Body of pancreas (tissue), 4 donors: ENCODE measurements around the gene PDE6B.

Experiments
- POLR2A ChIP-seq, 3 donors: fragments of 450-650 bp; IDR thresholded peaks; one replicate each; pipeline ENCODE4 v1.6.1; 2016; ENCODE audit warnings: antibody characterized with exemption in 3 of 3, mild to moderate bottlenecking in 2 of 3
- TF ChIP-seq, protein P1 (sequence below), 7 experiments: fragments of 450-650 bp in 4 of 7; fragments of 200-600 bp in 3 of 7; sonication (generic) in 3 of 7; IDR thresholded peaks; one replicate each; pipeline ENCODE4 v1.5.1; 2016 to 2019; ENCODE audit warnings: antibody characterized with exemption in 7 of 7

DNA sequence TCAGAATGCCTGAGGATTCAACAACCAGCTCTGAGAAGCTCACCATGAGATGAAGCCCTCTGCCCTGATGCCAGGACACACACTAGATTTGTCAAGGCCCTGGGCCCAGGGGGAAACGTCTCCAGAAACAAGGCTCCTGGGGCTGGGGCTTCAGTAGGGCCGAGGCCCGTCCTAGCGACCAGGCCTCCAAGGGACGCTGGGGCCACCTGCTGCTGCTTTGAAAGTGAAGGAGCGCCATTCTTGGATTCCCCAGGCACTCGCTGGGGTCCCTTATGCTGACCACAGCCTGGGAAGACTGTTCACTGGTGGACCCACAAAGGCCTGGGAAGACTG is 23.9 kb downstream of the PDE6B start:
- TF ChIP-seq, protein P1, sequence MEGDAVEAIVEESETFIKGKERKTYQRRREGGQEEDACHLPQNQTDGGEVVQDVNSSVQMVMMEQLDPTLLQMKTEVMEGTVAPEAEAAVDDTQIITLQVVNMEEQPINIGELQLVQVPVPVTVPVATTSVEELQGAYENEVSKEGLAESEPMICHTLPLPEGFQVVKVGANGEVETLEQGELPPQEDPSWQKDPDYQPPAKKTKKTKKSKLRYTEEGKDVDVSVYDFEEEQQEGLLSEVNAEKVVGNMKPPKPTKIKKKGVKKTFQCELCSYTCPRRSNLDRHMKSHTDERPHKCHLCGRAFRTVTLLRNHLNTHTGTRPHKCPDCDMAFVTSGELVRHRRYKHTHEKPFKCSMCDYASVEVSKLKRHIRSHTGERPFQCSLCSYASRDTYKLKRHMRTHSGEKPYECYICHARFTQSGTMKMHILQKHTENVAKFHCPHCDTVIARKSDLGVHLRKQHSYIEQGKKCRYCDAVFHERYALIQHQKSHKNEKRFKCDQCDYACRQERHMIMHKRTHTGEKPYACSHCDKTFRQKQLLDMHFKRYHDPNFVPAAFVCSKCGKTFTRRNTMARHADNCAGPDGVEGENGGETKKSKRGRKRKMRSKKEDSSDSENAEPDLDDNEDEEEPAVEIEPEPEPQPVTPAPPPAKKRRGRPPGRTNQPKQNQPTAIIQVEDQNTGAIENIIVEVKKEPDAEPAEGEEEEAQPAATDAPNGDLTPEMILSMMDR (IDR thresholded peaks at IDR 0.05), result no peak
- TF ChIP-seq POLR2A (IDR thresholded peaks at IDR 0.05), result no peak
